22Rv1 (cell line): ENCODE measurements around the gene SNRNP48.
A peak's percentile ranks its signal among the peaks of the same experiment; 100 is the strongest.

Source experiments
- H3K27ac ChIP-seq: fragments of 450-650 bp; 2 replicates; pipeline ENCODE4 v1.5.1; 2017
- CTCF ChIP-seq: fragments of 450-650 bp; IDR thresholded peaks from 2 replicates; pipeline ENCODE4 v1.5.1; 2017; ENCODE audit warnings: mild to moderate bottlenecking
- ZFX ChIP-seq: fragments of 450-650 bp; IDR thresholded peaks from 2 replicates; pipeline ENCODE4 v1.6.1; 2017; ENCODE audit warnings: antibody characterized with exemption, borderline replicate concordance

SNRNP48 gene

GRCh38 chr6:7559651-7560385, 30.2 kb upstream of the SNRNP48 start:
- no peak for TF ChIP-seq ZFX
- no peak for TF ChIP-seq CTCF
- H3K27ac ChIP-seq, result no peak overlapping the region

GRCh38 chr6:7561153-7561964, 28.6 kb upstream of the SNRNP48 start:
- no peak for TF ChIP-seq ZFX
- no peak for TF ChIP-seq CTCF
- peak overlapping the region; percentile 78 for H3K27ac ChIP-seq

GRCh38 chr6:7562769-7563168, 27.2 kb upstream of the SNRNP48 start:
- no peak overlapping the region for H3K27ac ChIP-seq
- TF ChIP-seq ZFX (no peak), CTCF (no peak)

- TF ChIP-seq CTCF, result no peak
- no peak for TF ChIP-seq ZFX
- H3K27ac ChIP-seq, result no peak overlapping the region
Observed at GRCh38 chr6:7566107-7566506, 23.9 kb upstream of the SNRNP48 start.

- H3K27ac ChIP-seq, result no peak overlapping the region
- TF ChIP-seq ZFX (no peak), CTCF (peak; percentile 28)
Observed at GRCh38 chr6:7566617-7567173, 23.3 kb upstream of the SNRNP48 start.

GRCh38 chr6:7568021-7568420, 22.0 kb upstream of the SNRNP48 start:
- TF ChIP-seq CTCF (no peak), ZFX (no peak)
- no peak overlapping the region for H3K27ac ChIP-seq

- TF ChIP-seq CTCF (no peak), ZFX (no peak)
- H3K27ac ChIP-seq, result no peak overlapping the region
Observed at GRCh38 chr6:7569082-7569481, 20.9 kb upstream of the SNRNP48 start.
